ENCODE measurements around the gene PPDPF.

PPDPF gene

DNA sequence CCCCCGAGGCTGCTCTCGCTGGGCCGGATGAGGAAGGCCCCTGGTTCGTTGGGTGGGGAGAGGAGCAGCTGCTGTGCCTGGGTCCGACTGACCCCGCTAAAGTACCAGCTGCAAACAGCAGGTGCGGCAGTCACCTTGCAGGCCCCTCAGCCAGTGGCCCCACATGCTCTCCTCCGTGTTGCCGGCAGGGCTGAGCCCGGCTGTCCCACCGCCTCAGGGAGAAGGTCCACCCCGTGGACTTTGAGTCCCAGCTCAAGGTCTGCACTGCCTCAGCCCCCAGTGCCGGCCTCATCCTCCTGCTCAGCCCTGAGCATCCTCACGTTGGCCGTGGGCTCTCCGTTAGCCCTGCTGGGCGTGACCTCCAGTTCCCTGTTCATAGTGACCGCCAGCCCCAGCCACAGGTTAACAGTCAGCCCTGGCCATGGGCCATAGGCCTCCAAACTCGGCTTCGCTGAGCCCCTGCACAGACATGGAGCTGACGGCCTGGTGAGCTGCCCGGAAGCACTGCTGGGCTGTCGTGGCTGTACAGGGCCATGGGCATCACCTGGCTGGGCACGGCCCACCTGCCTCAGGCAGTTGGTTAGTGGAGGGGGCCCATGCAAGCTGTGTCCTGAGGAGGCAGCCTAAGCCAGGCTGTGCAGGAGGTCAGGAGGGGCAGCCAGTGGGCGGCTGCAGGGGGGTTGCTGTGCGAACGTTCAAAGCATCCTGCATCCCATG, 23.8 kb downstream of the PPDPF start:
- Histone ChIP-seq H3K27me3 (ENCODE audit: insufficient read depth, poor library complexity, severe bottlenecking) (peaks cover 58% of the 10 kb centered on the region), H3K4me3 (replicated peaks; ENCODE audit: insufficient read depth, low read length) (no peak overlapping the region), H3K27ac (replicated peaks) (no peak overlapping the region)
- no peak for DNase-seq (ENCODE audit: low read depth in 1 of 2, low spot score in 1 of 2)
- TF ChIP-seq GABPA (IDR thresholded peaks at IDR 0.05; ENCODE audit: low read depth) (no peak), SPI1 (IDR thresholded peaks at IDR 0.05; ENCODE audit: borderline replicate concordance, low read depth) (no peak), CTCF (IDR thresholded peaks at IDR 0.05; ENCODE audit: insufficient read depth, low read length) (no peak), POLR2AphosphoS5 (IDR thresholded peaks at IDR 0.05; ENCODE audit: low read depth) (no peak), REST (IDR thresholded peaks at IDR 0.05; ENCODE audit: insufficient replicate concordance, low read depth) (no peak)

GRCh38 chr20:63544958-63545516, 24.5 kb downstream of the PPDPF start:
- Histone ChIP-seq H3K27ac (replicated peaks) (no peak overlapping the region), H3K4me3 (replicated peaks; ENCODE audit: insufficient read depth, low read length) (no peak overlapping the region), H3K27me3 (ENCODE audit: insufficient read depth, poor library complexity, severe bottlenecking) (peaks cover 60% of the 10 kb centered on the region)
- no peak for DNase-seq (ENCODE audit: low read depth in 1 of 2, low spot score in 1 of 2)
- TF ChIP-seq SPI1 (IDR thresholded peaks at IDR 0.05; ENCODE audit: borderline replicate concordance, low read depth): no peak

DNA sequence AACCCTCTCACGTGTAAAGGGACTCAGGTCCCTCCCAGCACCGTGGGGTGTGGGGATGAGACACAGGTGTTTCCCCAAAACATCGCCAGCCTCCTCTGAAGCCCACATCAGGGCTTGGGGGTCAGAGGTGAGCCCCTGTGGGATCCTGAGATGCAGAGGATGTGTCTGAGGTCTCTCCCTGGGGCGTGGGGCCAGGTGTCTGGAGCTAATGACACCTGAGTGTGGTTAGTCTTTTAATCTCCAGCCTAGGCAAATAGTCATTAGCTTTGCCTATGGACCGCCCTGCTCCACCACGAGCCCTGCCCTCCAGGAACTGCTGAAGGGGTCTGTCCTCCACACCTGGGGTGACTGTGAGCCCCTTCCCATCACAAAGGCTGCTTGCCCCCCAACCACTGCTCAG, 25.2 kb downstream of the PPDPF start:
- H3K27ac ChIP-seq (replicated peaks): no peak overlapping the region
- no peak for TF ChIP-seq POLR2AphosphoS5 (IDR thresholded peaks at IDR 0.05; ENCODE audit: low read depth)
- no peak for TF ChIP-seq SPI1 (IDR thresholded peaks at IDR 0.05; ENCODE audit: borderline replicate concordance, low read depth)
- TF ChIP-seq REST (IDR thresholded peaks at IDR 0.05; ENCODE audit: insufficient replicate concordance, low read depth): no peak
- TF ChIP-seq GABPA (IDR thresholded peaks at IDR 0.05; ENCODE audit: low read depth): no peak
- TF ChIP-seq CTCF (IDR thresholded peaks at IDR 0.05; ENCODE audit: insufficient read depth, low read length): no peak

GRCh38 chr20:63546256-63546955, 25.8 kb downstream of the PPDPF start:
- H3K27me3 ChIP-seq (ENCODE audit: insufficient read depth, poor library complexity, severe bottlenecking): peaks cover 60% of the 10 kb centered on the region
- H3K27ac ChIP-seq (replicated peaks): no peak overlapping the region
- no peak for DNase-seq (ENCODE audit: low read depth in 1 of 2, low spot score in 1 of 2)
- no peak overlapping the region for H3K4me3 ChIP-seq (replicated peaks; ENCODE audit: insufficient read depth, low read length)
- no peak for TF ChIP-seq GABPA (IDR thresholded peaks at IDR 0.05; ENCODE audit: low read depth)
- no peak for TF ChIP-seq SPI1 (IDR thresholded peaks at IDR 0.05; ENCODE audit: borderline replicate concordance, low read depth)
- no peak for TF ChIP-seq POLR2AphosphoS5 (IDR thresholded peaks at IDR 0.05; ENCODE audit: low read depth)
- TF ChIP-seq CTCF (IDR thresholded peaks at IDR 0.05; ENCODE audit: insufficient read depth, low read length): no peak
- no peak for TF ChIP-seq REST (IDR thresholded peaks at IDR 0.05; ENCODE audit: insufficient replicate concordance, low read depth)

More for the DNA sequence above, 25.2 kb downstream of the PPDPF start:
- DNase-seq (ENCODE audit: low read depth in 1 of 2, low spot score in 1 of 2): no peak
- Histone ChIP-seq H3K27me3 (ENCODE audit: insufficient read depth, poor library complexity, severe bottlenecking) (peaks cover 59% of the 10 kb centered on the region), H3K4me3 (replicated peaks; ENCODE audit: insufficient read depth, low read length) (no peak overlapping the region)

All from HL-60 (cell line).